Measurements from ENCODE around the gene SSR3.

DNA sequence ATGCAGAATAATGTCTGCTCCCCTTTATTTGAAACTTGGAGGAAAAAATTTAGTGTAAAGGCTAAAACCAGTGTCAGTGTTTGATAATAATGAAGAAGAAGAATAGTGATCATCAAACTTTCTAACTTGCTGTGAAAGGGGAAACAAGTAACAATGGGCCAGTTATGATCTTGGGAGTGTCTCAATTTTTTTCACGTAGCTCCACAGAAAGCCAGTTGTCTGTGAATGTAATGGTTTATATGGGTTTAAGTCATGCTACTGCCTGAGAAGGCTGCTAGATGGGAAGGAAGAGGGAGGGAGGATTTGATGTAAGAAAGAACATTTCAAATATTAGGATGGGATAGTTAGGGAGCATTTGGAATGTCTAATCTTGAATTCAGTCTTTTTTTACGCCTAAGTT is 21.1 kb upstream of the SSR3 start:
- TF ChIP-seq POLR2AphosphoS5 (IDR thresholded peaks at IDR 0.05; ENCODE audit: low read depth, low read length) (no peak), YY1 (IDR thresholded peaks at IDR 0.05; ENCODE audit: insufficient read depth, insufficient replicate concordance, low read depth, low read length) (no peak), CEBPB (IDR thresholded peaks at IDR 0.05; ENCODE audit: borderline replicate concordance, low read depth, low read length) (no peak), EP300 (IDR thresholded peaks at IDR 0.05; ENCODE audit: low read depth in 2 of 2, low read length in 2 of 2) (no peak), EP300 (CRISPR knock-in tag; IDR thresholded peaks at IDR 0.05; ENCODE audit: borderline replicate concordance) (no peak), MAX (IDR thresholded peaks at IDR 0.05) (no peak), GFI1 (CRISPR knock-in tag; IDR thresholded peaks at IDR 0.05; ENCODE audit: borderline replicate concordance) (no peak), MAFK (conservative IDR thresholded peaks at IDR 0.05 in 1 of 2, IDR thresholded peaks at IDR 0.05 in 1 of 2; ENCODE audit: low read length in 2 of 2) (no peak), ZNF770 (CRISPR knock-in tag; IDR thresholded peaks at IDR 0.05) (no peak)
- TF ChIP-seq, protein P1, sequence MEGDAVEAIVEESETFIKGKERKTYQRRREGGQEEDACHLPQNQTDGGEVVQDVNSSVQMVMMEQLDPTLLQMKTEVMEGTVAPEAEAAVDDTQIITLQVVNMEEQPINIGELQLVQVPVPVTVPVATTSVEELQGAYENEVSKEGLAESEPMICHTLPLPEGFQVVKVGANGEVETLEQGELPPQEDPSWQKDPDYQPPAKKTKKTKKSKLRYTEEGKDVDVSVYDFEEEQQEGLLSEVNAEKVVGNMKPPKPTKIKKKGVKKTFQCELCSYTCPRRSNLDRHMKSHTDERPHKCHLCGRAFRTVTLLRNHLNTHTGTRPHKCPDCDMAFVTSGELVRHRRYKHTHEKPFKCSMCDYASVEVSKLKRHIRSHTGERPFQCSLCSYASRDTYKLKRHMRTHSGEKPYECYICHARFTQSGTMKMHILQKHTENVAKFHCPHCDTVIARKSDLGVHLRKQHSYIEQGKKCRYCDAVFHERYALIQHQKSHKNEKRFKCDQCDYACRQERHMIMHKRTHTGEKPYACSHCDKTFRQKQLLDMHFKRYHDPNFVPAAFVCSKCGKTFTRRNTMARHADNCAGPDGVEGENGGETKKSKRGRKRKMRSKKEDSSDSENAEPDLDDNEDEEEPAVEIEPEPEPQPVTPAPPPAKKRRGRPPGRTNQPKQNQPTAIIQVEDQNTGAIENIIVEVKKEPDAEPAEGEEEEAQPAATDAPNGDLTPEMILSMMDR (CRISPR knock-in tag; IDR thresholded peaks at IDR 0.05), result no peak
- TF ChIP-seq, protein P2, sequence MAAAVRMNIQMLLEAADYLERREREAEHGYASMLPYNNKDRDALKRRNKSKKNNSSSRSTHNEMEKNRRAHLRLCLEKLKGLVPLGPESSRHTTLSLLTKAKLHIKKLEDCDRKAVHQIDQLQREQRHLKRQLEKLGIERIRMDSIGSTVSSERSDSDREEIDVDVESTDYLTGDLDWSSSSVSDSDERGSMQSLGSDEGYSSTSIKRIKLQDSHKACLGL (CRISPR knock-in tag; IDR thresholded peaks at IDR 0.05), result no peak
